ENCODE measurements around the gene EAPP. TPM values are rescaled to one million over a fixed set of nuclear protein-coding genes. Genes with fewer than 3 reads are reported as not detected.
A peak's percentile ranks its signal among the peaks of the same experiment; 100 is the strongest.

EAPP gene
- total and polyA plus RNA-seq, 2 of the 13 experiments (the other 11 are each of a cell fraction or from before 2014, with no cell fraction given), result 68.7 to 110 TPM

- TF ChIP-seq ZNF512B (CRISPR knock-in tag; IDR thresholded peaks at IDR 0.05; ENCODE audit: borderline replicate concordance), result no peak; the same call in 1 of the 2 replicates
- 0 out of 2 replicates have a peak, but pooled peaks have one; percentile 35 for TF ChIP-seq HDAC6 (IDR thresholded peaks at IDR 0.05; ENCODE audit: low read depth, low read length)
- TF ChIP-seq ERF (CRISPR knock-in tag; IDR thresholded peaks at IDR 0.05), result no peak
- TF ChIP-seq, protein P1, sequence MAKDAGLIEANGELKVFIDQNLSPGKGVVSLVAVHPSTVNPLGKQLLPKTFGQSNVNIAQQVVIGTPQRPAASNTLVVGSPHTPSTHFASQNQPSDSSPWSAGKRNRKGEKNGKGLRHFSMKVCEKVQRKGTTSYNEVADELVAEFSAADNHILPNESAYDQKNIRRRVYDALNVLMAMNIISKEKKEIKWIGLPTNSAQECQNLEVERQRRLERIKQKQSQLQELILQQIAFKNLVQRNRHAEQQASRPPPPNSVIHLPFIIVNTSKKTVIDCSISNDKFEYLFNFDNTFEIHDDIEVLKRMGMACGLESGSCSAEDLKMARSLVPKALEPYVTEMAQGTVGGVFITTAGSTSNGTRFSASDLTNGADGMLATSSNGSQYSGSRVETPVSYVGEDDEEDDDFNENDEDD (CRISPR knock-in tag; IDR thresholded peaks at IDR 0.05; ENCODE audit: borderline replicate concordance), result no peak
- no peak for TF ChIP-seq ZSCAN25 (CRISPR knock-in tag; IDR thresholded peaks at IDR 0.05)
- no peak for TF ChIP-seq EEA1 (CRISPR knock-in tag; IDR thresholded peaks at IDR 0.05; ENCODE audit: borderline replicate concordance)
- TF ChIP-seq, protein P2, sequence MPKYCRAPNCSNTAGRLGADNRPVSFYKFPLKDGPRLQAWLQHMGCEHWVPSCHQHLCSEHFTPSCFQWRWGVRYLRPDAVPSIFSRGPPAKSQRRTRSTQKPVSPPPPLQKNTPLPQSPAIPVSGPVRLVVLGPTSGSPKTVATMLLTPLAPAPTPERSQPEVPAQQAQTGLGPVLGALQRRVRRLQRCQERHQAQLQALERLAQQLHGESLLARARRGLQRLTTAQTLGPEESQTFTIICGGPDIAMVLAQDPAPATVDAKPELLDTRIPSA (CRISPR knock-in tag; IDR thresholded peaks at IDR 0.05; ENCODE audit: borderline replicate concordance), result peak; percentile 50; the same call in 1 of the 2 replicates
- TF ChIP-seq ZNF660 (CRISPR knock-in tag; IDR thresholded peaks at IDR 0.05; ENCODE audit: borderline replicate concordance, low read depth), result 0 out of 2 replicates have a peak, but pooled peaks have one; percentile 55
- TF ChIP-seq HMGA1 (CRISPR knock-in tag; conservative IDR thresholded peaks at IDR 0.05), result 0 out of 2 replicates have a peak, but pooled peaks have one; percentile 28
- no peak for TF ChIP-seq SATB2 (CRISPR knock-in tag; IDR thresholded peaks at IDR 0.05)
- TF ChIP-seq MTF2 (CRISPR knock-in tag; IDR thresholded peaks at IDR 0.05; ENCODE audit: borderline replicate concordance), result 0 out of 2 replicates have a peak, but pooled peaks have one; percentile 3
- no peak for TF ChIP-seq SMAD3 (CRISPR knock-in tag; IDR thresholded peaks at IDR 0.05)
- no peak for TF ChIP-seq NR1H2 (CRISPR knock-in tag; IDR thresholded peaks at IDR 0.05; ENCODE audit: borderline replicate concordance, low read depth)
- no peak for TF ChIP-seq MAFK (conservative IDR thresholded peaks at IDR 0.05 in 1 of 2, IDR thresholded peaks at IDR 0.05 in 1 of 2; ENCODE audit: low read length in 2 of 2)
- no peak for TF ChIP-seq ZNF512 (CRISPR knock-in tag; IDR thresholded peaks at IDR 0.05)
- TF ChIP-seq, protein P3, sequence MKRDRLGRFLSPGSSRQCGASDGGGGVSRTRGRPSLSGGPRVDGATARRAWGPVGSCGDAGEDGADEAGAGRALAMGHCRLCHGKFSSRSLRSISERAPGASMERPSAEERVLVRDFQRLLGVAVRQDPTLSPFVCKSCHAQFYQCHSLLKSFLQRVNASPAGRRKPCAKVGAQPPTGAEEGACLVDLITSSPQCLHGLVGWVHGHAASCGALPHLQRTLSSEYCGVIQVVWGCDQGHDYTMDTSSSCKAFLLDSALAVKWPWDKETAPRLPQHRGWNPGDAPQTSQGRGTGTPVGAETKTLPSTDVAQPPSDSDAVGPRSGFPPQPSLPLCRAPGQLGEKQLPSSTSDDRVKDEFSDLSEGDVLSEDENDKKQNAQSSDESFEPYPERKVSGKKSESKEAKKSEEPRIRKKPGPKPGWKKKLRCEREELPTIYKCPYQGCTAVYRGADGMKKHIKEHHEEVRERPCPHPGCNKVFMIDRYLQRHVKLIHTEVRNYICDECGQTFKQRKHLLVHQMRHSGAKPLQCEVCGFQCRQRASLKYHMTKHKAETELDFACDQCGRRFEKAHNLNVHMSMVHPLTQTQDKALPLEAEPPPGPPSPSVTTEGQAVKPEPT (CRISPR knock-in tag; IDR thresholded peaks at IDR 0.05; ENCODE audit: low read depth), result no peak
- TF ChIP-seq, protein P4, sequence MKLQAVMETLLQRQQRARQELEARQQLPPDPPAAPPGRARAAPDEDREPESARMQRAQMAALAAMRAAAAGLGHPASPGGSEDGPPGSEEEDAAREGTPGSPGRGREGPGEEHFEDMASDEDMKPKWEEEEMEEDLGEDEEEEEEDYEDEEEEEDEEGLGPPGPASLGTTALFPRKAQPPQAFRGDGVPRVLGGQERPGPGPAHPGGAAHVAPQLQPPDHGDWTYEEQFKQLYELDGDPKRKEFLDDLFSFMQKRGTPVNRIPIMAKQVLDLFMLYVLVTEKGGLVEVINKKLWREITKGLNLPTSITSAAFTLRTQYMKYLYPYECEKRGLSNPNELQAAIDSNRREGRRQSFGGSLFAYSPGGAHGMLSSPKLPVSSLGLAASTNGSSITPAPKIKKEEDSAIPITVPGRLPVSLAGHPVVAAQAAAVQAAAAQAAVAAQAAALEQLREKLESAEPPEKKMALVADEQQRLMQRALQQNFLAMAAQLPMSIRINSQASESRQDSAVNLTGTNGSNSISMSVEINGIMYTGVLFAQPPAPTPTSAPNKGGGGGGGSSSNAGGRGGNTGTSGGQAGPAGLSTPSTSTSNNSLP (IDR thresholded peaks at IDR 0.05; ENCODE audit: low read depth, low read length), result no peak
These were observed 562 bp downstream of the EAPP start (continued) for GRCh38 chr14:34538871-34539406.
